ENCODE measurements around the gene ITPR1.

ITPR1 gene

DNA sequence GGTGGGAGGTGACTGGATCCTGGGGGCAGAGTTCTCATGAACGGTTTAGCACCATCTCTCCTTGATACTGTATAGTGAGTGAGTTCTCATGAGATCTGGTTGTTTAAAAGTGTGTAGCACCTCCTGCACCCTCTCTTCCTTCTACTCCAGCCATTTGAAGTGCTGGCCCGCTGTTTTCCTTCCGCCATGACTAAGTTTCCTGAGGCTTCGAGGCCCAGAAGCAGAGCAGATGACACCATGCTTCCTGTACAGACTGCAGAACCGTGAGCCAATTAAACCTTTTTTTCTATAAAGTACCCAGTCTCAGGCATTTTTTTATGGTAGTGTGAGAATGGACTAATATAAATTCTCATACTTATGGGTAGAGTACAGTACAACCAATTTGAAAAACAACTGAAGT, 362.5 kb downstream of the ITPR1 start:
- no peak for DNase-seq (ENCODE audit: low spot score)

DNA sequence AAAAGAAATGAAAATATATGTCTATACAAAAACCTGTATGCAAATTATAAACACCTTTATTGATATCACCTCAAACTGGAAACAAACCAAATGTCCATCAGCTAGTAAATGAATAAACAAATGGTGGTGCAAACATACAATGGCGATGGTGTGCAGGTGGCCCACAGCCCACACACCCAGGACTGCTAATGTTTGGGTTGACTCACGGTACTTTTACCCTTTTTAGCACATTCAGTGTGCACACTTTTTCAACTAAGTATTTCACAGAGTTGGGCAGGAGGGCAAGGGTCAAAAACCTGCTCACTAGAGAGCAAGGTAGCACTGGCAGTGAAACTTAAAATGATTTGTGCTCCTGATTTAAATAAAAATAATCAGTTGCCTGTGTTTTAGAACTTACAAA, 363.0 kb downstream of the ITPR1 start:
- DNase-seq (ENCODE audit: low spot score): no peak

DNA sequence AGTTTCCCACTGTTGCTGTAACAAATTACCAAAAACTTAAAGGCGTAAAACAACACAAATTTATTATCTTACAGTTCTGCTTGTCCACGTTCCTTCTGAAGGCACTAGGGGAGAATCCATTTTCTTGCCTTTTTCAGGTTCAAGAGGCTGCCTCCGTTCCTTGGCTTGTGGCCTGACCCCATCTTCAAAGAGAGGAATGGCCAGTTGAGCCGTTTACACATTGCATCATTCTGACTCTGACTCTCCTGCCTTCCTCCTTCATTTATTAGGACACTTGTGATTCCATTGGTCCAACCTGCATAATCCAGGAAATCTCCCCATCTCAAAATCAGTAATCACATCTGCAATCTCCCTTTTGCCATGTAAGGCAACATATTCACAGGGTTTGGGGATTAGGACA, 363.4 kb downstream of the ITPR1 start:
- no peak for DNase-seq (ENCODE audit: low spot score)

DNA sequence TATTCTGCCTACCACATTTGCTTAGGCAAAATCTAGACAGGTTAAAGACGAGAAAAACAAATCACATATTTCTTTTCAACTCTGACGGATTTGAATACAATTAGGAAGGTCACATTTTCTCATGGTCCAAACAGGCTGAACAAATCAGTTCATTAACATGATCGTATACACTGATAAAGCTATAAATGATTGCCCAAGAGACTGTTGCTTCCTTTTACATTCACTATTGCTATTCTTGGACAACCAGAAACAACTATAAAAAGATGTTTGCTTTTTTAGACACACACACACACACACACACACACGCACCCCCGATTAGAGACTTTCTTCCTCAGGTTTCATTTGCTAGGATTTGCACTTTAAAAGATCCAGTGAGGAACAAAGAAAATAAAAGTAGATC, 363.8 kb downstream of the ITPR1 start:
- no peak for DNase-seq (ENCODE audit: low spot score)

DNA sequence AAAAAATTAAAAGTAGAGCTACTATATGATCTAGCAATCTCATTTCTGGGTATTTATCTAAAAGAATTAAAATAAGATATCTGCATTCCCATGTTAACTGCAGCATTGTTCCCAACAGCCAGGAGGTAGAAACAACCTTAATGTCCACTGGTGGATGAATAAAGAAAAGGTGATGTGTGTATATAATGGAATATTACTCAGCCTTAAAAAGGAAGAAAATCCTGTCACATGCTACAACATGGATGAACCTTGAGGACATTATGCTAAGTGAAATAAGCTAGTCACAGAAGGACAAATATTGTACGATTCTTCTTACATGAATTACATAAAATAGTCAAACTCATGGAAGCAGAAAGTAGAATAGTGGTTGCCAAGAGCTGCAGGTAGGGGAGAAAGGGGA, 366.6 kb downstream of the ITPR1 start:
- no peak for DNase-seq (ENCODE audit: low spot score)

DNA sequence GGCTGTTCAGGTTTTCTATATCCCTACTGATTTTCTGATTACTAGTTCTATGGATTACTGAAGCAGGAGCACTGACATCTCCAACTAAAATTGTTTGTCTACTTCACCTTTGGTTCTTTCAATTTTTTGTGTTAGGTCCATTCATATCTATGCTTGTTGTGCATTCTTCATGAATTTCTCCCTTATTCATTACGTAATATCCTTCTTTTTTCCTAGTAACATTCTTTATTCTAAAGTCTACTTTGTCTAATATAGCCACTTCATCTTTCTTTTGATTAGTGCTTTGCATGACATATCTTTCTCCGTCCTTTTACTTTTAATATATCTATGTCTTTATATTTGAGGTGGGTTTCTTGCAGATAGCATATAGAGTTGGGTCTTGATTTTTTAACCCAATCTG, 369.8 kb downstream of the ITPR1 start:
- no peak for DNase-seq (ENCODE audit: low spot score)

DNA sequence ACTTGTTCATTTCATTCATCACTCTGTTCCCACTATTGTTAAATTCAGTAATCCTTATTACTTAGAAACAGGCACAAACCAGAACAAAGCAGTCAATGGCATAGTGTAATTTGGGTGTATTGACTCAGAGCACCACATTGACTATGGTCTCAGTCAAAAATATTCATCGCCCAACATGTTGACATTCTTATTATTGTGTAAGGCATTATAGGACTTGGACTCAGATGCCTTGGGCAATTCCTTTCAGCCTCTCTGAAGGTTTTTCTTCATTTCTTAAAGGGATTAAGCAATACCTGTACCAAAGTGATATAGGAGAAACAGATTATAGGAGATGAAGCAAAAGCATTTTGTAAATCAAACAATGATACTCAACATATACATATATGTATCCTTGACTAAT, 371.4 kb downstream of the ITPR1 start:
- no peak for DNase-seq (ENCODE audit: low spot score)

DNA sequence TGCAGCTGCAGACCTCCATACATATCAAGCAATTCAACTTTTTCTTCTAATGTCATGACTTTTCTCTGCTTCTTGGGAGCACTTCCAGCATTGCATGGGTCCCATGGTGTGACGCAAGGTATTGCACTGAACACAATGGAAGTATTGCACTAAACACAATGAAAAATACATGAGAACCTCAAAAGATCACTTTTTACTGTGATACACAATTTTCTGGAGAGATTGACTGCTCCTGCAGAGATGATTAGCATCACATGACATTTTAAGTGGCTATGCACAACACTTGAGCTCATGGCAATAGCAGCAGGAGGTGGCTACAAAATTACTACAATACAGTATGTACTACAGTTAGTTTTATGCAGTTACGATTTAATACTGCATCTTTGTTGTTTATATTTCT, 372.6 kb downstream of the ITPR1 start:
- DNase-seq (ENCODE audit: low spot score): no peak

DNA sequence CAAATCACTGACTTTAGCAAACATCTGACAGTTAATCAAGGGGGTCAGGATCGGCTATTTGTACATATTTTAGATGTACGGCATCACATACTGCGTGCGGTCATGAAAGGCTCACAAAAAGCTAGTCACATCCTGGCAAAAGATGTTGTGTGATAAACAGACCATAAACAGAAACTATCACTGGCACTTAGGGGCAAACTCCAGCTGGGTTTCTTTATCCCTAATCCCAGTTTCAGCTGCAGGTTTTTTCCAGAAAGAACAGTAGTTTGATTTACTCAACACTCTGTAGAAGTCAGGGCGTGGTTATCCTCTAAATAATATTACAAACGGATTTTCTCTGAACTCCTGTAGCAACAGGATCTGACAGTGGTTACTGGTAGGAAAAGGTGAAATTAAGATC, 373.7 kb downstream of the ITPR1 start:
- no peak for DNase-seq (ENCODE audit: low spot score)

DNA sequence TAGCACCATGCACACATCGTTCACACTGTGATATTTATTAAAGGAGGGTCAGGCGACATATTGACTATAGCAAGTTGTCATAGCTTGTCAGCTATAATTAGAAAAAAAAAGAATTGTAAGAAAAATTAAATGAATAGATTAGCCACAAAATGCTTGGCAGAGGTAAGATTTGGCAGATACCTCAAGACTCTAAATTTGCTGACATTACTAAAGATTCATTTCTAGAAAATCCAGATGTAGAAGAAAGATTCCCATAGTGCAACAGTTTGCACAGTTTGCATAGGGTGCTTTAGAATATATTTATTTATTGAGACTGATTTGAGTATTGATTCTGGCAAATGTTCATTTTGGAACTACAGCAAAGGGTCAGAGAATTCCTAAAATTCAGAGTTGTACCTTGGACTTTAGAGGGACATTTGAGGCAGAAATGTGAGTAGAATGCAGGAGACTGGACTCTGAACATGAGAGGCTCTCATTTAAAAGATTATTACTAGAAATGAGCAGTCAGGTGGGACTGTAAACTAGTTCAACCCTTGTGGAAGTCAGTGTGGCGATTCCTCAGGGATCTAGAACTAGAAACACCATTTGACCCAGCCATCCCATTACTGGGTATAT, 384.1 kb downstream of the ITPR1 start:
- no peak for DNase-seq (ENCODE audit: low spot score)

DNA sequence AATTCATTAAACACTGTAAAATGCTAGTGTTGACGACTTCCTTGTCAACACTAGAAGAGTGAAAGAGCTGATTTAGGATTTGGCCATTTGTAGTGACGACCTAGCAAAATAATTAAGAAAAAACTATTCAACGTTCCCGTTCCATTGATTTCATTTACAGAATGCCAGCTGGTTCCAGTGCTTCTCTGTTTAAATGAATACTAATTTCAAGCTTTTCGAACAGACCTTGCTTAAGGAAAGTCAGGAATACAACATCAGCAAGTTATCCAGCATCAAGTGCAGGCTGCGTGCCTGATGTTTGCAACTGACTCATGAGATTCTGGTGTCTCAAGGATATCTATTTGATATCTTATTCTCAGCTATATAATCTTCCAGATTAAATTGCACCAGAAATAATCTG, 387.7 kb downstream of the ITPR1 start:
- no peak for DNase-seq (ENCODE audit: low spot score)

DNA sequence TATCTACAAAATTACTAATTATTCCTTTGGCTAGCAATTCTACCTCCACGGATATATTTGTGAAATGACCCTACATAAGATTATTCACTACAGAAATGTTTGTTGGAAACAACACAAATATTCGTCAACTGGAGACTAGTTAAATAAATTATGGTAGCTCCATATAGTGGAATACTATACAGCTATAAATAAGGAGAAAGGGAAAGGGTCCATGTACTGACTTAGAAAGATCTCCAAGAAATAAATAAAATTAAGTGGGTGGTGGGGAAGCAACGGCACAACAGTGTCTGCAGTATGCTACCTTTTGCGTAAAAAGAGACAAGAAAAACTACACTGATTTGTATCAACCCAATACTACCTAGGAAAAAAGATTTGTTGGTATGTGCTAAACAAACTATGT, 389.4 kb downstream of the ITPR1 start:
- no peak for DNase-seq (ENCODE audit: low spot score)

DNA sequence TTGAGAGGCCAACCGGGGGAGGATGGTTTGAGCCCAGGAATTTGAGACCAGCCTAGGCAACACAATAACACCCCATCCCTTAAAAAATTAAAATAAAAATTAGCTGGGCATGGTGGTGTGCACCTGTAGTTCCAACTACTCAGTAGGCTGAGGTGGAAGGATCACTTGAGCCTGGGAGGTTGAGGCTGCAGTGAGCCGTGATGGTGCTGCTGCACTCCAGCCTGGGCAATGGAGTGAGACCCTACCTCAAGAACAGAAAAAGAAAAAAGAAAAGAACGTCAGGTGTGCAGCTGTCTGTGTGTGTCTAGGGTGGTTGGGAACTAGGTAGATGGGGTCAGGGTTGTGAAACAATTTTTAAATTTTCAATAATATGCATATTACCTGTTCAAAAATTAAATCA, 389.9 kb downstream of the ITPR1 start:
- no peak for DNase-seq (ENCODE audit: low spot score)

DNA sequence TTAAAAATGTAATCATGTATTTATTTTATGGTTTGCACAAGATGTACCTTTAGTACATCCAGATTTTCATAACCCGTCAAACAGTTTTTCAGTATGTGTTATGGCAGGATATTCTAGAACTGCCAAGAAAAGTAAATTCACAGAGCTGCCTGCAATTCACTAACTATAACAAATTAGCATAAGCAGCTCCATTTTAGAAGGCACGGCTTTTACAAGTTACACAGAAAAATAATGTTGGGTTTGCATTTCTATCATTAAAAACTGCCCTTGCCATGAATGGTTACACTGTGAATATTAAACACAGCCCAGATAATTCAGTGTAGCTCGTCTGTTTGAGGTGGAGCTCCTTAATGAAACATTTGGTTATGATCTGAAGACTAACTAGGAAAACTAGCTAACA, 391.7 kb downstream of the ITPR1 start:
- no peak for DNase-seq (ENCODE audit: low spot score)

DNA sequence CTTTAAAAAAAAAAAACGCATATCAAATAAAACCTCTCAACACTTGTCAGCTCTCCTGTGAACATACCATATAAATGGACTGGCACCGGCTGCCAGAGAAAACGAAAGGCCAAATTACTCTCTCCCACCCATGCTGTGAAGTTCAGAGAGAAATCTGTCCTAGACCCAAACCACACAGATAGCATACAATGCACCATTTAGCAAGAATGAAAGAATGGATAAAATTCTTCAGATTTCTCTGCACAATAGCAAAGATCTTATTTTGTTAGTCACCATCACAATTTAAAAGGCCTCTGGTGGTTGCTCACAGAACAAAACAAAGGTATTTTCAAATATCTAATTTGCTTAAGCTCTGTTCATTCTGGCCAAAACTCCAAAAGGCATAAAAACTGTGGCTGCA, 392.2 kb downstream of the ITPR1 start:
- no peak for DNase-seq (ENCODE audit: low spot score)

DNA sequence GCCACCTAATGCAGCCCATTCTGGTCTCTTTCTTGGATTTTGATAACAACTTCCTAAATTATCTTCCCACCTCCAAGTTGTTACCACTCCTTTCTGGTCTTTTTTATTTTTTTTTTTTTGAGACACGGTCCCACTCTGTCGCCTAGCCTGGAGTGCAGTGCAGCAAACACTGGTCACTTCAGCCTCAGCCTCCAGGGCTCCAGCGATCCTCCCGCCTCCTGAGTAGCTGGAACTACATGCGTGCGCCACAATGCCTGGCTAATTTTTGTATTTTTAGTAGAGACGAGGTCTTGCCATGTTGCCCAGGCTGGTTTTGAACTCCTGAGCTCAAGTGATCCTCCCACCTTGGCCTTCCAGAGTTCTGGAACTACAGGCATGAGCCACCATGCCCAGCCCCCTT, 393.3 kb downstream of the ITPR1 start:
- DNase-seq (ENCODE audit: low spot score): no peak

DNA sequence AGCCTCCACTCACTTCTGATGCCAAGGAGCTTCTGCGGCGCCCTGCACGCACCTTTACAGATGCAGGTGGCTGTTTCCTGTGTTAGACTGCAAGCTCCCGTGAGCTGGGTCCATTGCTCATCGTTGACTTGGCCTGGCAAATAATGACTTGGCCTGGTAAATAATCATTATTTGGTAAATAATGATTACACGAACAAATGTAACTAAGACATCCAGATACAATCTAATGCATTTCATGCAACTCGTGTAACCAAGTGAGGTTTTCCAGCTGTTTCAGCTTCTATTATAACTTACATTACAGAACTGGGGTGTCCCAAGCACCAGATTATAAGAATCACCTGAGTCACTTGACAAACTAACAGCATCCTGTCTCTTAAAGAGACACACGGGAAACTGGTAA, 394.0 kb downstream of the ITPR1 start:
- no peak for DNase-seq (ENCODE audit: low spot score)

DNA sequence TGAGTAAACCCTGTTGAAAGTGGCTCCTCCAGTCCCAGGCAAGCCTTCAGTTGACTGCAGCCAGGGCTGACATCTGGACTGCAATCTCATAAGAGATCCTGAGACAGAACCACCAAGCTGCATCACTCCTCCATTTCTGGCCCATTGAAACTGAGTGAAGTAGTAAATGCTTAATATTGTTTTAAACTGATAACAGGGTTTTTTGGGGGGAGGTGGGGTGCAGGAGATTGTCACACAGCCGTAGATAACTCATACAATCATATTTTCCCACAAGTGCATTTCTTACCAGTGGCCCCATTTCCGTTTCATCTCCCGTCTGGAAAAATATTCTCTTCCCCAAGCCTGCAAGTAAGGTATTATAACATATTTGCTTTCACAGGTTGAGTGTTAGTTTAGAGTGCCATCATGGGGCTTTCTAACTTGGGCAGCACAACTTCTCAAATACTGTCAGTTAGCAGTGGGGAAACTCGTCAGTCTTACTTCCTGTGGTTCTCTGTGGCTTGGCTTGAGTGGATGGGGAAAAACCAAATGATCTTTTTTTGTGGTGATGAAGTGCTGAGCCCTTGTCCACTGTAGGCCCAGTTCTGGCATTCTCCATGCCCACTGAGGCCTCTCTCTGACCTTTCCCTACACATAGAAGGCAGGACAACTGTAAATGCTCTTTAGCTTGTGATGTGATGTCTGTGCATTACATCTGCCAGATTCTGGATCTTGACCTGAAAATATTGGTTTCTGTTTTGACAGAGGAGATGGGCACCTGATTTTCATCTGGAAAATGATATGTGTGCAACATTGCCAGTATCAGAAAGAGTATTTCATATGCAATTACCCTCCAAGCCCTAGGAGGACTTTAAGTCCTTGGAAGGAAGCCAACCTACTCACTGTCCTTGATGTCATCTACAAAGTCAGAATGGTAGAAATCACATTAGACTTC, 396.0 kb downstream of the ITPR1 start:
- no peak for DNase-seq (ENCODE audit: low spot score)

DNA sequence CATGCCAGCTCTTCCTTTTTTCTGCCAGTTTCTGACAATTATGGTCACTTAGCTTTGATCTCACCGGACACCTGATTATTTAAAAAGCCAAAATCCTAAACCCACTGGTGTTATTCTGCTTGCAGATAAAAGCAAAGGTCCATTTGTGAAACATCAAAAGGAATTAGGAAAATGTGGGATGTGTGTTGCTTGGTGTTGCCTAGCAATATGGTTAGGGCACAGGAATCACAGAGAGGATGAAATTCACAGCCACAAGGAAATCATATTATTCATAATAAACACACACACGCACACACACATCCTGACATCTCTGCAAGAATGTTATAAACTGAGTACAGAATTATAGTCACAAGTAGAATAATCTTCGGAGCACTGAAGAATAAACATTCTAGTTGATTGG, 396.7 kb downstream of the ITPR1 start:
- DNase-seq (ENCODE audit: low spot score): no peak

DNA sequence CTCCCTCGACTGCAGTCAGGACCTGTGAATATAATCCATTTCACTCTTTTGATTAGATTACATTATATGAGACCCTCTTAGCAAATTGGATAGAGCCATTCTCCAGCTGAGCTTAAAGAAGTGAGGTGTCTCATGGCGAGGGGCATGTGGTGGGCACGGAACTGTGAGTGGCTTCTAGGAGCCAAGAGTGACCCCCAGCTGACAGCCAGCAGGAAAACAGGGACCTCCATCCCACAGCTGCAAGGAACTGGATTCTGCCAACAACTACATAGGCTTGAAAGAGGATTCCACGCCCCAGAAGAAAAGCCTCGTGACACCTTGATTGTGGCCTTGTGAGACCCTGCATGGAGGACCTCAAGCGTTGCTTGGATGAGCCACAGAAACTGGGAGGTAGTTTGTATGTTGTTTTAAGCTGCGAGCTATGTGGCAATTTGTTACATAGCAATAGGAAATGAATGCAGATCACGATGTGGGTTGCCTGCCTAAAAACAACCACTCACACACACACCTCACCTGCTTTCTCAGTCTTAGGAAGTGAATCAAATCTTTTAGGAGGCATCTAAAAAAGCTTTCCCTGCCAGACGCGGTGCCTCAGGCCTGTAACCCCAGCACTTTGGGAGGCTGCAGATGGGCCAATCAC, 401.9 kb downstream of the ITPR1 start:
- DNase-seq (ENCODE audit: low spot score): no peak

DNA sequence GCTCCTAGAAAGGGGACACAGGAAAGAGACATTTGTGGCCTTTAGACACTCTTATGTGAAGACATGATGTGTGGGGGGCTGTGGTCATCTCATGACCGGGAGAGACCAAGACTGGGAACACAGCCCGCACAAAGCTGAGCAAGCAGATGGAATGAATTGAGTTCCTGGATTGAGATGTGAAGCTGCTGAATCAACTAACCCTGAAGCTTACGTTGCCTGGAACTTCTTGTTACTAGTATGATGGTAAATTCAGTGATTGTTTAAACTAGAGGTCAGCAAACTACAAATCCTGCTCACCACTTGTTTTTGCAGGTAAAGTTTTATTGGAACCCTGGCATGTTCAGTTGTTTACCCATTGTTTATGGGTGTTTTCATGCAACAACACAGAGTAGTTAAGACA, 402.7 kb downstream of the ITPR1 start:
- no peak for DNase-seq (ENCODE audit: low spot score)
